ENCODE data around the gene CCDC187.

DNA sequence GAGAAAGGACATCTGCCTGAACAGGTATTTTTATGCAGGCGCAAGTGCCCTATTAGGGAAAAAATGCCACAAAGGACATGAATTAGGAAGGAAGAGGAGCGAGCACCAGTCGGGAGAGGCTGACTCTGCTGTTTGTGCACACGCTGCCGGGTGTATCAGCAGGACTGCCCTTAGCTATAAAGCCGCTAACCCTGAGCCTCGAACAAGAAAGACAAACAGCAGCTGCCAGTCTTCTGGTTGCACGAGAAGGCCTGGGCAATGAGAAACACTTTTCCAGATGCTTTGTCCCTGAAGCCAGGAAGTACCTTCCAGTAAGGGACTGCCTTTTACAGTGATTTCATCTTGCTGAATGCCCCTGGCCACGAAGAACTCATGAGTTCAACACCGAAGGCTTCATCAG lies 70.9 kb downstream of the CCDC187 start:
- TF ChIP-seq EZH2 (IDR thresholded peaks at IDR 0.05; ENCODE audit: borderline replicate concordance, low read depth, low read length, severe bottlenecking), result no peak
- TF ChIP-seq, protein P1, sequence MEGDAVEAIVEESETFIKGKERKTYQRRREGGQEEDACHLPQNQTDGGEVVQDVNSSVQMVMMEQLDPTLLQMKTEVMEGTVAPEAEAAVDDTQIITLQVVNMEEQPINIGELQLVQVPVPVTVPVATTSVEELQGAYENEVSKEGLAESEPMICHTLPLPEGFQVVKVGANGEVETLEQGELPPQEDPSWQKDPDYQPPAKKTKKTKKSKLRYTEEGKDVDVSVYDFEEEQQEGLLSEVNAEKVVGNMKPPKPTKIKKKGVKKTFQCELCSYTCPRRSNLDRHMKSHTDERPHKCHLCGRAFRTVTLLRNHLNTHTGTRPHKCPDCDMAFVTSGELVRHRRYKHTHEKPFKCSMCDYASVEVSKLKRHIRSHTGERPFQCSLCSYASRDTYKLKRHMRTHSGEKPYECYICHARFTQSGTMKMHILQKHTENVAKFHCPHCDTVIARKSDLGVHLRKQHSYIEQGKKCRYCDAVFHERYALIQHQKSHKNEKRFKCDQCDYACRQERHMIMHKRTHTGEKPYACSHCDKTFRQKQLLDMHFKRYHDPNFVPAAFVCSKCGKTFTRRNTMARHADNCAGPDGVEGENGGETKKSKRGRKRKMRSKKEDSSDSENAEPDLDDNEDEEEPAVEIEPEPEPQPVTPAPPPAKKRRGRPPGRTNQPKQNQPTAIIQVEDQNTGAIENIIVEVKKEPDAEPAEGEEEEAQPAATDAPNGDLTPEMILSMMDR (IDR thresholded peaks at IDR 0.05; ENCODE audit: borderline replicate concordance, extremely low read depth, low read length, poor library complexity, severe bottlenecking), result no peak
